AG04449 (cell line): ENCODE results near the gene SCN3A.

ENCODE experiments used
- CTCF ChIA-PET: fragments of 350-600 bp; formaldehyde crosslinking; extraction: SDS; loops from one replicate; lab custom pipeline; 2021; ENCODE audit warnings: antibody characterized with exemption; lab: Yijun Ruan, JAX
- POLR2A ChIA-PET: fragments of 400-600, 350-600 bp; formaldehyde crosslinking; extraction: SDS; loops from one replicate; lab custom pipeline; 2020; ENCODE audit warnings: antibody characterized with exemption, inconsistent platforms; lab: Yijun Ruan, JAX
- DNase-seq: peaks from one replicate; pipeline ENCODE4 v3.0.0-alpha.2; 2010; ENCODE audit warnings: low read depth, low spot score
- H3K4me3 ChIP-seq: 2 replicates; pipeline ENCODE4 v1.5.1; 2011; ENCODE audit warnings: low read depth, mild to moderate bottlenecking, control low read depth, low read length
- CTCF ChIP-seq: IDR thresholded peaks from one replicate; pipeline ENCODE4 v1.5.1; 2011; ENCODE audit warnings: mild to moderate bottlenecking, moderate library complexity, low read length, control low read depth, inconsistent platforms; ENCODE audit not compliant: insufficient read depth; ENCODE audit errors: missing control alignments

SCN3A gene

GRCh38 chr2:165113414-165113813 lies 90.4 kb downstream of the SCN3A start:
- no peak for TF ChIP-seq CTCF
- peak; percentile 3 for DNase-seq
- no peak overlapping the region for H3K4me3 ChIP-seq
- ChIA-PET CTCF (interaction anchor here (1.5 to 1.7 kb wide), 2 partner anchors 12 to 29 kb away, joined by 6 read pairs; no protein-coding TSS in a partner anchor), POLR2A (no interaction called here)

DNA sequence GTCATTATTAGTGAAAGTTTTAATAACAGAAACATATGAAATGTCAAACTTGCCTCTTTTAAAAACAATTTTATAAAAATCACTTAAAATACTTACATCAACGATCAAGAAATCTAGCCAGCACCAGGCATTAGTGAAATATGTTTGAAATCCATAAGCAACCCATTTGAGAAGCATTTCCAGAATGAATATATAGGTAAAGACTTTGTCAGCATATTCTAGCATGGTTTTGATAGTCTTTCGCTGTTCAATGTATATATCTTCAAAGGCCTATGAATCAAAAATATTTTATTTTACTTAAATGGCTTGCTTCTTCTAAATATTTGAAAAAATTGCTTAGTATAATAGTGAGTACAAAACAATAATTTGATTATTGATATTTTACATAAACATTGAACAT lies 91.1 kb downstream of the SCN3A start:
- ChIA-PET CTCF (no interaction called here), POLR2A (no interaction called here)
- no peak overlapping the region for H3K4me3 ChIP-seq
- no peak for TF ChIP-seq CTCF
- no peak for DNase-seq

GRCh38 chr2:165112133-165112573 lies 91.7 kb downstream of the SCN3A start:
- TF ChIP-seq CTCF: no peak
- ChIA-PET POLR2A (no interaction called here), CTCF (no interaction called here)

GRCh38 chr2:165110394-165110793 lies 93.5 kb downstream of the SCN3A start:
- DNase-seq: no peak
- ChIA-PET POLR2A (no interaction called here), CTCF (no interaction called here)
- TF ChIP-seq CTCF: no peak
- H3K4me3 ChIP-seq: no peak overlapping the region

More at GRCh38 chr2:165112133-165112573, 91.7 kb downstream of the SCN3A start:
- no peak overlapping the region for H3K4me3 ChIP-seq
- DNase-seq: no peak

DNA sequence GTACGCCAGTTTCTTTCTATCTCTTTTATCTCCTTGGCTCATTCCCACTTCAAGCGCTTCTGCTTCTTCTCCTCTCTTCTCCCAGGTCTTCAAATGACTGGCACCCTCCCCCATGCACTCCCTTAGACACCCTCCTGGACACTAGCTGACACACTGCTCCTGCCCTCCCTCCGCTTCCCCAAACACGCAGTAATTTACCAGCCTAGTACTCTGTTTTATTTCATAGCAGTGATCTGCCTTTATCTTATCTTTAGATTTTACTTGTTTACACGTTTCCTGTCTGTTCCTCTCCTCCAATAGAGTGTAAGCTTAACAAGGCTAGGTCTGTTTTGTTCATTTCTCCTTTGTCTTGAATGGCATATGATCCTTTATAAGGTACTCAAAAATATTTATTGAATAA lies 93.9 kb downstream of the SCN3A start:
- POLR2A ChIA-PET: no interaction called here
- CTCF ChIA-PET: no interaction called here
- H3K4me3 ChIP-seq: no peak overlapping the region
- no peak for TF ChIP-seq CTCF
- no peak for DNase-seq

DNA sequence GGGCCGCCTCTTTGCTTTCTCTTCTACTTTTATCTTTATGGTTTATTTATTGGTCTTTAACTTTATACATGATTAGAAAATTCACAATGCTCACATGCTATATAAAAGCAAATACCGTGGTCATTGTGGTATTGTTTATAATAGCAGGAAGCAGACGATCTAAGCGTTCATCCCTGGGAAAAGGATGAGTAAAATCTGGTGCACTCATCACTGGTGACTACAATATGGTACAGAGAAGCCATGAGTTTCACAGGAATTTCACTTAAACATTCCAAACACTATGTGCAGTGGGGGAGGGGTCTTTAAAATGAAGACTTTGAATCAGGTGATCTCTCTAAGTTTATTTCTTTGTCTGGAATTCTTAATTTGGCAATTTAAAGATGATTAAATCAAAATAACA lies 97.9 kb downstream of the SCN3A start:
- DNase-seq: no peak
- H3K4me3 ChIP-seq: no peak overlapping the region
- POLR2A ChIA-PET: no interaction called here
- TF ChIP-seq CTCF: no peak
- CTCF ChIA-PET: no interaction called here
